Endometrial microvascular endothelial cells (primary cell): ENCODE measurements around the gene FXN. TPM values are rescaled to one million over a fixed set of nuclear protein-coding genes. Genes with fewer than 3 reads are reported as not detected.

ENCODE experiments used
- in situ Hi-C: cut with HindIII; loops from 2 replicates; pipeline ENCODE4 v1.10.0; 2017; ENCODE audit warnings: low sequenced_read_pairs, low pct_unique_long_range_greater_than_20kb; ENCODE audit errors: inconsistent ontology term
- total RNA-seq: library from RNA; depleted of rRNA; stranded (reverse); fragments of >200 nt; gene quantifications from one replicate; pipeline ENCODE4 v1.2.3, GENCODE V29; 2015; ENCODE audit errors: inconsistent ontology term

Gene FXN
- total RNA-seq, 1 donor from 2014 or later, result 20.3 TPM

DNA sequence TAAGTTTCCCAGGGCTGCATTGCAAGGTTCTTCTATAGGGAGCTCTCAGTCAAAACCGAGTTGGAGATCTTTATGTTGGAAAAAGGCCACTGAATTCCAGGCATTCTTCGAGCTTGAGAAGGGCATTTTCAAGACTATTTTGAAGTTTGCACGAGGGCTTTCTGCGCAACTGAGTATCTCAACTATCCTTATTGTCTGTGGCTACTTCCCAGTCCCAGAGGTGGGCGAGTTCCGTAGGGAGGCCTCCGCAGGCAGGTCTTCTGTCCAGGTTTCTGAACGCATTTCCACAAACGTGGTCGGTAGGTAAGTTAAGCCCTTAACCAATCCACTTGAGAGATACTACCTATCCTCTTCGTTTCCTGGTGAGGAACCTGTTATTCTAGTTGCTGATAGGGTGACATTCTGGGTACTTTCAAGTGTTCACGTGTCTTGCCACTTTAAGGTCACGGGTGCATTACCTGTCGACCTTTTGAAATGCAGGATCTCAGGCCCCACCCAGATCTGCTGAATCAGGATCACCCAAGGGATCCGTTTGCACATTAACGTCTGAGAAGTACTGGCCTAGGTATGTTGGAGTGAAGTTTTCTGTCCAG lies 87.1 kb downstream of the FXN start:
- in situ Hi-C loops, result no loop called here

GRCh38 chr9:69130456-69131441 lies 95.2 kb downstream of the FXN start:
- in situ Hi-C loops, result no loop called here

DNA sequence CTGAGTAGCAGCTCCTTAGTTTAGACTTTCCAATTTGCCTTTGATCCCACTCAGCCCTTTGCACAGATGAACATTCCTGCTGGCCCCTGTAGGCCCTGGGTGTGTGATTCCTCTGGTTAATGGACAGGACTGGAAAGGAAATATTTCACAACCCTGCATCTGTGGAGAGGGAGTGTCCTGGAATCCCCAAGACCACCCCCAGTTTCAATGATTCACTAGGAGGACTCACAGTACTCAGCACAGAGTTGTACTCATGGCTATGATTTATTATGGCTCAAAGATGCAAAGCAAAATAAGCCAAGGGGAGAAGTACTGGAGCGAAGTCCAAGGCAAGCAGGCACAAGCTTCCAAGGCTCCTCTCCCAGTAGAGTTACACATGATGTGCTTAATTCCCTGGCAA lies 96.1 kb downstream of the FXN start:
- in situ Hi-C loops, result no loop called here

DNA sequence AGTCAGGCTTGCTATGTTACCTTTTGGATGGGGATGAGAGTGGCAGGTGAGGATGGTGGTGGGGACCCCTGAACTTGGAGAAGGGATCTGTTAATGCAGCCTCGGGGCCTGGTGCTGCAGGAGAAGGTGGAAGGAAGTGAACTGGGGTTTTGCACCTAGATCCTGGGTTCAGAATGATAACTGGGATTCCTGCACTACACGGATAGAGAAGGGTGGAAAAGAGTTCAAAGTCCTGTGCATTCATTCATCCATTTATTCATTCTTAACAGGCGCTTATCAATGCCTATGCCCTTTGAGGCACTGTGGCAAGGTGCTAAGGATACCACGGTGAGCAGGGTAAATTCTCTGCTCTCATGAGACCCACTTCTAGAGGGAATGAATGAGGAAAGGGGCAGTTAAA lies 96.8 kb downstream of the FXN start:
- in situ Hi-C loops, result no loop called here

- in situ Hi-C loops, result no loop called here
Measured at GRCh38 chr9:69134412-69134811, 98.9 kb downstream of the FXN start.

GRCh38 chr9:69136185-69136584 lies 100.6 kb downstream of the FXN start:
- in situ Hi-C loops, result no loop called here

- in situ Hi-C loops, result no loop called here
Measured at GRCh38 chr9:69136779-69137178, 101.2 kb downstream of the FXN start.

- in situ Hi-C loops, result no loop called here
Measured at GRCh38 chr9:69137311-69137710, 101.8 kb downstream of the FXN start.

DNA sequence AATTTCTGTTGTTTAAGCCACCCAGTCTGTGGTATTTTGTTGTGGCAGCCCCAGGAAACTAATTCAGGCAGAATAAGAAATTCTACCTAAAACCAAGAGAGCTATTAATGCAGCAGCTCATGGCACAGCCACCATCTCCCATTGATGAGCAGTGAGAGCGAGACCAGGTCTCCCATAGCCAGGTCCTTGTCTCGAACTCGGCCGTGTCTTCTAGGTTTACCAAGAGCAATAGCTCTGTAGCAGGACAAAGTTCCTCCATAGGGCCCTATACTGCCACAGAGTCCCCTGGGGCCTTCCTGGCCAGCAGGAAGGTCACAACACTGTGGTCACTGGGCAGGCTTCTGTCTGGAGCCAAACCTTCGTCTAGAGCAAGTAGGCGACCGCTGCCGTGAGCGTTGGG lies 104.0 kb downstream of the FXN start:
- in situ Hi-C loops, result no loop called here

DNA sequence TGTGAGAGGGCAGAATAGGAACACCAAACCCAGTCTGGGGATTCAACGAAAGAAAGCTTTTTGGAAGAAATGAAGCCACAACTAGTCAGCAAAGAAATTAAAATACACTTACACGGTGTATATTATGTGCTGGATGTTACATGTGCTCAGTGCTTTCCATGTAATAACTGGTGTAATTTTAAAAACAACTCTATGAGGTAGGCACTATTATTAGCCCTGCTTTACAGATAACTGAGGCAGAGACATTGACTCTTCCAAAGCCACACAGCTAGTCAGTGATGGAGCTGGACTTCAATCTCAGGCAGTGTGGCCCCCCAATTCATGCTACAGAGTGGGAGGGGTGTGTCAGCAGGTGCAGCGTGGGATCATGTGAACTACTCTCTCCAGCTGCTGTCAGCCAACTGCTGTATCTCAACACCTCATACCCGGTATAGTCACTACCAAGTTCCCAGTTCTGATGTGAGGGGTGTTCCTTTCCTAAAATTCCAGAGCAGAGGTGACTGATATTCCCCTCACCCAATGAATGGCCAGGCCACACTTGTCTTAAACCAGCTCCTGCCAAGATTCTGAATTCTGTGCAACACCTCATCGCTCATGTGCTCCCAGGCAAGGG lies 104.7 kb downstream of the FXN start:
- in situ Hi-C loops, result no loop called here

GRCh38 chr9:69141851-69142250 lies 106.3 kb downstream of the FXN start:
- in situ Hi-C loops, result no loop called here

DNA sequence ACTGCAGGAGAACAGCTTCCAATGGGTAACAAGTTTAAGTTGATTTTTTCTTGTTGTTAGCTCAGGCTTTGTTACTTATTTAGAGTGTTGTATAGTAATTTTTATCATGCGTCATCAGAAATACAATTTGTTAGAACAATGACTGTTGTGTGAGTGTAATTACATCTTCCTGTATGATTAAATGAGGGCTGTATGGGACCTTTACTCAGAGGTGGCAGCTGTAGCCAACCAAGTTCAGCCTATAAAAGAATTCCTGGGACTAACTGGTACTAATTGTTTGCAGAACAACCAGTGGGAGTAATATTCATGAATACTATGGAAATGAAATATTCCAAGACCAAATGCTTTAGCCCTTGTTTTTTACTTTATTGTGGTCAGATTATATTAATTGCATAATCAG lies 107.7 kb downstream of the FXN start:
- in situ Hi-C loops, result no loop called here

DNA sequence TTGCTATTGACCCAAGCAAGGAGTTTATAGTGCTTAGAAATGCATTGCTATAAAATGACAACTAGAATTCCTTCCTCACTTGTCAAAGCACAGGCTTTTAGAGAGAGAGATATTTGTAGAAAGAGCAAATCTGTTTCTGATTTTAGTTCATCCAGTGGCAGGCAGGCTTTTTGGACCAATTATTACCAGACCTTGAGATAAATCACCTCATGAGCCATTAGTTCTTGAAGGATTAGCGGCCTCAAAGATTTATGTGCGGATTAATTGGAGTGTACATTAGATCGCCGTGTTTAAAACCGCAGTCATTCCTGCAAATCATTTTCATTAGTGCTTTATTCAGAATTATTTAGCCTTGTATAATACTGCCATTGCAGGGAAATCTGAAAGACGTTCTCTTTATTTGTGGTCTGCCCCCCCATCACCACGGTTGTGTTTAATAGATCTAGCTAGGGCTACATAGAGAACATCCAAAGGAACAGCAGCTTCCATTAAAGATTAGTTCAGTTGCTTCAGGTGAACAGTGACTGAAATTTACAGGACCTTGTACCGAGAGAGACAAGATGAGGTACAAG lies 109.7 kb downstream of the FXN start:
- in situ Hi-C loops, result no loop called here

- in situ Hi-C loops, result no loop called here
Measured at GRCh38 chr9:69147041-69147834, 111.7 kb downstream of the FXN start.

DNA sequence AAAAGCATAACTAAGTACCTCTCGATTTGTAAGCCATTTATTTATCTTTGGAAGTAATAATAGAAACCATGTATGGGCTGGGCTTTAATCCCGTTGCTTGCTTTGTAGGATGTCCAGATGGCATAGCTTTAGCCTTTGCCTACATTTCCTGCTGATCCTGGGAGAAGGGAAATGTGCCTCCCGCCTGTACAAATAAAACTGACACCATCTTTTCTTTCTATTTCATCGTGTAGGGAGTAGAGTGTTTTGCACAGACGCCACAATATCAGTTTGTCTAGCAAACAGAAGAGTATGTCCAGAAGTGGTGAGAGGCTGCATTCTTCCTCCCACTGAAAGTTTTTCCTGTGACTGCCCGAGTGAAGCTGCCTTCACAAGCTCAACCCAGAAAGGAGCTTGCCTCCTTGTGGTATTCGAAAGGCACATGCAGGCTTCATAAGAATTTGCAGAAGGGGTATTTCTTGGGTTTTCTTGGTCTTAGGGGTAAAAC lies 113.8 kb downstream of the FXN start:
- in situ Hi-C loops, result no loop called here
